Rectal smooth muscle tissue (tissue), 1 donor: Measurements from ENCODE around the gene TGM4.

Source experiments
- H3K27ac ChIP-seq: one replicate; pipeline ENCODE4 v1.7.0; 2013; ENCODE audit warnings: low read depth, low read length, inconsistent platforms
- H3K27me3 ChIP-seq: one replicate; pipeline ENCODE4 v1.7.0; 2013; ENCODE audit warnings: low read length; ENCODE audit not compliant: control insufficient read depth, insufficient read depth
- H3K36me3 ChIP-seq: one replicate; pipeline ENCODE4 v1.7.0; 2013; ENCODE audit warnings: low read length; ENCODE audit not compliant: control insufficient read depth, insufficient read depth
- H3K4me1 ChIP-seq: one replicate; pipeline ENCODE4 v1.7.0; 2013; ENCODE audit warnings: low read length; ENCODE audit not compliant: control insufficient read depth, insufficient read depth
- H3K4me3 ChIP-seq: one replicate; pipeline ENCODE4 v1.7.0; 2013; ENCODE audit warnings: low read length
- H3K9ac ChIP-seq: one replicate; pipeline ENCODE4 v1.7.0; 2013; ENCODE audit warnings: low read length

TGM4 gene

DNA sequence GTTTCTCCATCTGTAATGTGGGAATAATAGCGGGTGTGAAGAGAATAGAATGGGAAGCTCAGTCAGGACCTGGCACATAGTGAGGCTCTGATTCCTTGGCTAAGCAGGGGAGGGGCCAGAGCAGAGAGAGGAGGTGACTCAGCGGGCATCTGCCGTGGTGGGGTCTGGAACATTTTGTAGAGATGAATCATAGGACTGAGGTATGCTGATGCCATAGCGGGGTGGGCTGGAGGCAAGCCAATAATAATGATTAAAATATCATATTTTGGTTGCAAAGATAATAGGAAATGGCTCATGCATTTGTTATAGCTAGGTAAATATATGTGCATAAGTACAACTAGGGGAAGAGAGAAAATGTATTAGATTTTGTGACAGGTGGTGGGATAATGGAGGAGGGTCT is 11.2 kb downstream of the TGM4 start:
- H3K4me3 ChIP-seq, result no peak overlapping the region
- no peaks in the 10 kb centered on the region for H3K4me1 ChIP-seq
- H3K9ac ChIP-seq, result no peak overlapping the region
- no peaks in the 10 kb centered on the region for H3K27me3 ChIP-seq
- H3K27ac ChIP-seq, result no peak overlapping the region
- H3K36me3 ChIP-seq, result no peaks in the 10 kb centered on the region

DNA sequence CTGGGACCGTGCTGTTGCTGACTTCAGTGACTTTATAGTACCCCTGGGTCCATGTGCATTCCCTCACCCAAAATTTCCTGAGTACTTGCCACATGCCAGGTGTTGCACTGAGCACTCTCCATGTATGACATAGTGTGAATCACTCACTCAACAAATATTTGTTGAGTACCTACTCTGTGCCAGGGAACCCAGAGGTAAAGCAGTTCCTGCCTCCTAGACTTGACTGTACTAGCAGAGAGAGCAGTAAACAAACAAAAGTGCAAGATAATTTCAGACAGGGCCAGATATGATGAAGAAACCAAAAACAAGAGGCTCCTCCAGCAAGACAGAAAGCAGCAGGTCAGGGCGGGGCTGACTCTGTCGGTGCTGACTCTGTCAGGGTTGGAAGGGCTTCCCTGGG is 12.2 kb downstream of the TGM4 start:
- Histone ChIP-seq H3K27ac (no peak overlapping the region), H3K9ac (no peak overlapping the region), H3K27me3 (no peaks in the 10 kb centered on the region), H3K4me3 (no peak overlapping the region), H3K36me3 (no peaks in the 10 kb centered on the region), H3K4me1 (no peaks in the 10 kb centered on the region)

DNA sequence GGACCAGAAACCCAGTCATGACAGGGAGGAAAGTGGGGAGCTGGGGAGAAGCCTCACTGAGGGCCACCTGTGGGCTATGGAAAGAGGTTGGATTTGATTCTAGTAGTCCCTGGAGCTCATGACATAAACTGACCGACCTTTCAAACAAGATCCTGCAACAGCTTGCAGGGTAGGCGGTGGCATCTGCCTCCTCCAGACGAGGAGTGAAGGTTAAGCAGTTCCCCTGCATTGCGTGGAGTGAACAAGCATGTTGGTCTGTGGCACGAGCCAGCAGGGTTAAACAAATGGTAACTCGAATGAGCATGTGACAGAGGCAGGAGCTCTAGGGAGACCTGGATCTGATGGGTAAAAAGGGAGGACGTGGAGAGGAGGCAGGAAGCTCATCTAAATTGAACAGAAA is 12.7 kb downstream of the TGM4 start:
- Histone ChIP-seq H3K9ac (no peak overlapping the region), H3K4me3 (no peak overlapping the region), H3K27ac (no peak overlapping the region), H3K36me3 (no peaks in the 10 kb centered on the region), H3K27me3 (no peaks in the 10 kb centered on the region), H3K4me1 (no peaks in the 10 kb centered on the region)

DNA sequence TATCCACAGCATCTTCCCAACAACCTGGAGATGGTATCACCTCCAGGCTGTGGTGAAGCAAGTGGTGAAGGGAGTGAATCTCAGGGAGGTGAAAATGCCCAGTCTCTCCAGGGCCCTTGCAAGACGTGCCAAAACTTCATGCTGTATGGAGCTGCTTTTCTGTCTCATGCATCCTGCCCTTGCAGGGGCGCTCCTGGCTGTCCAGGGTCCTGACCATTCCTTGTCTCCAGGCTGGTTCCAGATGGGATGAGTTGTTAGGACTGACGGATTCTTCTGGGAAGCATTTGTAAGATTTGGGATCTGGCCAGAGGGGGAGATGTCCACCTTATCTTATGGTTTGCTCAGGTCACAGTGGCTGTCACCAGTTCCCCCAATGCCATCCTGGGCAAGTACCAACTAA is 15.8 kb downstream of the TGM4 start:
- H3K4me3 ChIP-seq, result no peak overlapping the region
- H3K36me3 ChIP-seq, result no peaks in the 10 kb centered on the region
- no peak overlapping the region for H3K9ac ChIP-seq
- no peaks in the 10 kb centered on the region for H3K4me1 ChIP-seq
- no peak overlapping the region for H3K27ac ChIP-seq
- H3K27me3 ChIP-seq, result no peaks in the 10 kb centered on the region

DNA sequence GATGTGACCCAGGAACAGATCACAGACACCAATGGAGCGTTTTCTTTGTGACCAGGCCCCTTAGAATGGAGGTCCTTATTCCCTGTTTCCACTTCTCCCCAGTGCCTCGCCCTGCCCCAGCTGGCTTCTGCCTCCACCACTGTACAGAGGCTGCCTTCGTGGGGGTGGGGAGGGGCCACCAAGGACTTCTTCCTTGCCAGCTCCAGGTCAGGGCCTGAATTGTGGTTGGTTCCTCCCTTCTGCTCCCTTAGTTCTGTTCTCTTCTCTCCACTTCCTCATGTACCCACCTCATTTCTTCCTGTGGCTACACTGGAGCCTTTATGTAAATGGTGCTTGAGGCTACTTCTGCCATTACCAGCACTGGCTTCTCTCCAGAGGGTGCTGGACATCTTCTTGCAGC is 16.4 kb downstream of the TGM4 start:
- Histone ChIP-seq H3K4me1 (no peaks in the 10 kb centered on the region), H3K27ac (no peak overlapping the region), H3K27me3 (no peaks in the 10 kb centered on the region), H3K4me3 (no peak overlapping the region), H3K9ac (no peak overlapping the region), H3K36me3 (no peaks in the 10 kb centered on the region)

DNA sequence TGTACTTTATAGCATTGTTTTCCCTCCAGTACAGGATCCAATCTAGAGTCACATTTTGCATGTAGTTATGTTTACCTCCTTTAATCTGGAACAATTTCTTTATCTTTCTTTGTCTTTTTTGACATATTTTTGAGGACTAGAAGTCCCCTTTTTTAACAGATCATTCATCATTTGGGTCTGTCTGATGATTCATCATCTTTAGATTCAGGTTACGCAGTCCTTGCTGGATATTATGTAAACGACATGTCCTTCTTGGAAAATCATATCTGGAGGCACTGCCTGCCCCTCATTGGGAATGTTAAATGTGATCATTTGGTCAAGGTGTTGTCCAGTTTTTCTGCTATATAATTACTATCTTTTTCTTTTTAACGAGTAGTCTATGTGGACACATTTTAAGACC is 18.3 kb downstream of the TGM4 start:
- Histone ChIP-seq H3K4me3 (no peak overlapping the region), H3K36me3 (no peaks in the 10 kb centered on the region), H3K9ac (no peak overlapping the region), H3K27ac (no peak overlapping the region), H3K4me1 (no peaks in the 10 kb centered on the region), H3K27me3 (no peaks in the 10 kb centered on the region)

DNA sequence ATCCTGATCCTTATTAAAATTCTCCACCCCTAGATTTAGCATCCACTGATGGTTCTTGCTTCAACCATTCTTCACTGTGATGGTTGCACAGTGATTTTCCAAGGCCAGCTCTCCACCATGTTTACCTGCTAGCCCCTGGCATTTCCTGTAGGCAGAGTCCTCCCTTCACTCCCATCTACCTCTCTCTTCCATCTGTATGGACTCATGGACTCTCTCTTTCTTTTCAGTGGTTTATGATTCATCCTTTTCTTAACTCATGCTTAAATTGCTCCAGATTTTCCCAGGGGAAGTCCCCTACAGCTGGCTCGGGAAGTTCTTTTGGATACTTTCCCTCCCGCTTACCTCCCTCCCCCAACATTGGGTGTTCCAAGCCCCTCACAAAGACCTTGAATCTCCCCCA is 18.7 kb downstream of the TGM4 start:
- Histone ChIP-seq H3K4me3 (no peak overlapping the region), H3K27ac (no peak overlapping the region), H3K9ac (no peak overlapping the region), H3K36me3 (no peaks in the 10 kb centered on the region), H3K27me3 (no peaks in the 10 kb centered on the region), H3K4me1 (no peaks in the 10 kb centered on the region)

DNA sequence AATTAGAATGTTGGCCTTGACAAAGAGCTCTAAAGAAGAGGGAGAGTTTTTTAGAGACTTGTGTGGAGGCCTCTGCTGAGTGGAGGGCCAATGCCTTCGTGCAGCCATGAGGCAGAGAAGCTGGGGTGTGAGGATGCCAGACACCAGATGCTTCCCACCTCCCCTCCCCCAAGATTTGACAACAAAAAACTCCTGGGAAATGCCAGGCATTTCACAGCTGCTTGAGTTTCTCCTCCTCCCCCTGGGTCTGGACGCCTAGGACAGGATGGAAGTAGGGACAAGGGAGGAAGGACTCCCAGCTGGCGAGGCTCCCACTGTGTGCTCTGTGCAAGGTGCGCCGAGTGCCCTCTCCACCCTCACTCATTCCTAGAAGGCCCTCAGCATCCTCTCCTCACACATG is 20.1 kb downstream of the TGM4 start:
- H3K4me3 ChIP-seq, result no peak overlapping the region
- H3K27me3 ChIP-seq, result no peaks in the 10 kb centered on the region
- H3K9ac ChIP-seq, result no peak overlapping the region
- H3K4me1 ChIP-seq, result no peaks in the 10 kb centered on the region
- no peaks in the 10 kb centered on the region for H3K36me3 ChIP-seq
- H3K27ac ChIP-seq, result no peak overlapping the region

DNA sequence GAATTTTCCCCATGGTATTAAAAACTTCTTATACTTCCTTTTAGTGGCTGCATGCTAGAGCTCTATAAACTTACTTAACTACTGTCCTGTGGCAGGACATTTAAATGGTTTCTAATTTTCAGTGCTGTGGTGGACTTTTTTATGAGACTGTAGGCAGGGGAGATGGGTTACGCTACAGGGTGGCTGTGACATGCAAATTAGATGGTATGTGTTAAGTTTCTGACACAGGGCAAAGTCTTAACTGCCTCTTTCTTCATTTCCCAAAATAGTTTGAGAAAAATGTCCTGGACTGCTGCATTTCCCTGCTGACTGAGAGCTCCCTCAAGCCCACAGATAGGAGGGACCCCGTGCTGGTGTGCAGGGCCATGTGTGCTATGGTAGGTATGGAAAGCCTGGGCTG is 22.0 kb downstream of the TGM4 start:
- no peaks in the 10 kb centered on the region for H3K36me3 ChIP-seq
- H3K4me3 ChIP-seq, result no peak overlapping the region
- H3K27me3 ChIP-seq, result no peaks in the 10 kb centered on the region
- H3K27ac ChIP-seq, result no peak overlapping the region
- H3K4me1 ChIP-seq, result no peaks in the 10 kb centered on the region
- H3K9ac ChIP-seq, result no peak overlapping the region

DNA sequence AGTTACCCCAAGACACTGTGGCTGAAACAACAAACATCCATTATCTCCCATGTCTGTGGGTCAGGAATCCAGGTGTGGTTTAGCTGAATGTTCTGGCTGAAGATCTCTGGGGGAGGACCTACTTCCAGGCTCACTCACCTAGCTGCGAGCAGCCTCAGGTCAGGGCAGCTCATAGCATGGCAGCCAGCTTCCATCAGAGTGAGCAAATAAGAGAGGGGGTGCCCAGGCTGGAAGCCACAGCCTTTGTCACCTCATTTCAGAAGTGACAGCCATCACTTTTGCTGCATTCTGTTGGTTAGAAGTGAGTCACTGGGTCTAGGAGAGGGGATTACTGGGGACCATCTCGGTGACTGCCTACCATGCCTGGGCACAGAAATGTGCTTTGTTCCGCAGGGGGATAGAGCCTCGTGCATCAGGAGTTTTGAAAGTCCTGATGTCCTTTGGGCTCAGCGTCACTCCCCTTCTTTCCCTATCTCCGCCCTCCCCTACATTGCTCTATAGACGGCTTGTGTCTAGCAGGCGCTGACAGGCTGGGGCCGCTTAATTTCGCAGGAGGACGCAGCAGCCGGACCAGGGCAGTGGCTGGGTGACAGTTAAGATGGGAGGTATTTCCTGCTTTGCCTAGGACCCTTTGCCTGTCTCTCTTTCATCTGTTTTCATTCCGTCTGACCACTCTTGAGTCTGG is 25.4 kb downstream of the TGM4 start:
- H3K27ac ChIP-seq, result no peak overlapping the region
- H3K36me3 ChIP-seq, result no peaks in the 10 kb centered on the region
- no peak overlapping the region for H3K9ac ChIP-seq
- H3K27me3 ChIP-seq, result no peaks in the 10 kb centered on the region
- H3K4me3 ChIP-seq, result no peak overlapping the region
- H3K4me1 ChIP-seq, result no peaks in the 10 kb centered on the region

DNA sequence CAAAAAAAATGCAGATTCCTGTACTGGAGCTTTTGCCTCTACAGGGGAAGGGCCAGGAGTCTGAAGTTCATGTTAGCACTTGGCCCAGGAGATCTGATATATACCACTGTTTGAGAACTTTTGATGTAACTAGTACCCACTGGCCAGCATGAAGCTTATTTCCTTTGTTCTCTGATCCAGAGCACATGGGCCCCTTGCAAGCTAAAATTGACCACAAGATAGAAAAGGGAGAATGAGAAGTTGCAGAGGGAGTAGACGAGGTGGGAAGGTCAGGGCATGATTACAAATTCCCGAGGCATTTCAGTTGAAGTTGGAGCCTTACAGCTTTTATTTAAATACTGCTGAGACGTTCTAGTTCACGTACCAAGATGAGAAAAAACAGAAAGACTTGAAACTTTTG is 28.2 kb downstream of the TGM4 start:
- Histone ChIP-seq H3K4me1 (no peaks in the 10 kb centered on the region), H3K27ac (no peak overlapping the region), H3K36me3 (no peaks in the 10 kb centered on the region), H3K4me3 (no peak overlapping the region), H3K27me3 (no peaks in the 10 kb centered on the region), H3K9ac (no peak overlapping the region)

DNA sequence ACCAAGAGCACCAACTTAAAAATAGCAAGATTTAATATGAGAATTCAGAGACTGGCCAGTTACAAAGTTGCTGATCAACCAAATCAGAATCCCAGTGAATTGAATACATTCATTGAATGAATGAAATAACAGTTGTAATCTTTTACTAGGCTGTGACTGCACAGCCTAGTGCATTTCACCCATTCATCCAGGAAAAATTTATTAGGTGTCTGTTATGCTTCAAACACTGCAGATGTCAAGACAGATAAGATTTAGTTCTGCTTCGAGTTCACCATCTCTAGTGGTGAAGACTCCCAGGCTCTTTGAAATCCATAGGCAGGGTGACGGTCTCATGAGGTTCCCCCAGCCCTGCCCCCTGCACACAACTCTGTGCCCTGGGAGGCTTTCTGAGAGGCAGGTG is 28.9 kb downstream of the TGM4 start:
- Histone ChIP-seq H3K27ac (no peak overlapping the region), H3K4me3 (no peak overlapping the region), H3K4me1 (no peaks in the 10 kb centered on the region), H3K9ac (no peak overlapping the region), H3K27me3 (no peaks in the 10 kb centered on the region), H3K36me3 (no peaks in the 10 kb centered on the region)

- no peaks in the 10 kb centered on the region for H3K36me3 ChIP-seq
- no peaks in the 10 kb centered on the region for H3K27me3 ChIP-seq
- no peak overlapping the region for H3K27ac ChIP-seq
- H3K4me1 ChIP-seq, result no peaks in the 10 kb centered on the region
- H3K9ac ChIP-seq, result no peak overlapping the region
- H3K4me3 ChIP-seq, result no peak overlapping the region
Measured at GRCh38 chr3:44903751-44904150, 29.3 kb downstream of the TGM4 start.
